Neural cell (in vitro differentiated cells): ENCODE measurements around the gene DIS3L2. TPM values are rescaled to one million over a fixed set of nuclear protein-coding genes. Genes with fewer than 3 reads are reported as not detected.

ENCODE experiments used
- H2AFZ ChIP-seq: fragments of 200-600, 300-800 bp; sonication (generic), shearing (Covaris generic); 2 replicates; pipeline ENCODE4 v1.6.0; 2014; ENCODE audit warnings: low read depth, mild to moderate bottlenecking, antibody characterized with exemption, low read length, moderate library complexity
- H3F3A ChIP-seq: fragments of 200-600 bp; shearing (Covaris generic); 2 replicates; pipeline ENCODE4 v1.6.1; 2016; ENCODE audit warnings: mild to moderate bottlenecking, moderate library complexity, mixed read lengths, antibody characterized with exemption, low read length; ENCODE audit not compliant: insufficient read depth, poor library complexity, severe bottlenecking
- H3K27ac ChIP-seq: fragments of 200-600, 300-800 bp; sonication (generic), shearing (Covaris generic); 2 replicates; pipeline ENCODE4 v1.5.1; 2014; ENCODE audit warnings: mild to moderate bottlenecking, low read length, moderate library complexity
- H3K27me3 ChIP-seq: fragments of 300-800, 200-600 bp; sonication (generic), shearing (Covaris generic); 2 replicates; pipeline ENCODE4 v1.6.0; 2014; ENCODE audit warnings: mild to moderate bottlenecking, low read depth, low read length, moderate library complexity; ENCODE audit not compliant: insufficient read depth
- H3K36me3 ChIP-seq: fragments of 300-800, 200-600 bp; sonication (generic), shearing (Covaris generic); 2 replicates; pipeline ENCODE4 v1.5.1; 2014; ENCODE audit warnings: mild to moderate bottlenecking, antibody characterized with exemption, low read length, moderate library complexity; ENCODE audit not compliant: insufficient read depth
- H3K4me2 ChIP-seq: fragments of 300-800, 200-600 bp; sonication (generic), shearing (Covaris generic); 2 replicates; pipeline ENCODE4 v1.6.0; 2014; ENCODE audit warnings: mild to moderate bottlenecking, low read length
- H3K4me3 ChIP-seq: fragments of 300-800, 200-600 bp; sonication (generic), shearing (Covaris generic); 2 replicates; pipeline ENCODE4 v1.5.1; 2014; ENCODE audit warnings: mild to moderate bottlenecking, low read length, moderate library complexity
- H3K79me2 ChIP-seq: fragments of 200-600 bp; shearing (Covaris generic); replicated peaks from 2 replicates; pipeline ENCODE4 v1.6.0; 2014; ENCODE audit warnings: mild to moderate bottlenecking, low read length, moderate library complexity; ENCODE audit not compliant: insufficient read depth
- H3K9ac ChIP-seq: fragments of 300-800, 200-600 bp; sonication (generic), shearing (Covaris generic); 2 replicates; pipeline ENCODE4 v1.6.1; 2016; ENCODE audit warnings: mild to moderate bottlenecking, low read length, mixed read lengths
- H3K9me2 ChIP-seq: fragments of 200-600 bp; shearing (Covaris generic); 2 replicates; pipeline ENCODE4 v1.6.1; 2016; ENCODE audit warnings: mild to moderate bottlenecking, low read length, mixed read lengths; ENCODE audit not compliant: insufficient read depth
- H3K9me3 ChIP-seq: fragments of 200-600, 300-800 bp; sonication (generic), shearing (Covaris generic); 2 replicates; pipeline ENCODE4 v1.6.1; 2016; ENCODE audit warnings: mild to moderate bottlenecking, mixed run types, low read length, moderate library complexity, mixed read lengths
- H4K20me1 ChIP-seq: fragments of 200-600 bp; shearing (Covaris generic); 2 replicates; pipeline ENCODE4 v1.6.1; 2016; ENCODE audit warnings: mild to moderate bottlenecking, mixed run types; ENCODE audit not compliant: insufficient read depth
- CTCF ChIP-seq: fragments of 450-650 bp; IDR thresholded peaks from 2 replicates; pipeline ENCODE4 v1.5.1; 2014; ENCODE audit warnings: antibody characterized with exemption, mild to moderate bottlenecking, moderate library complexity; ENCODE audit not compliant: poor library complexity, severe bottlenecking
- EZH2 ChIP-seq: fragments of 200-600, 300-800 bp; shearing (Covaris generic), sonication (generic); IDR thresholded peaks from 2 replicates; pipeline ENCODE4 v1.6.1; 2014; ENCODE audit warnings: antibody characterized with exemption, low read length, borderline replicate concordance, mild to moderate bottlenecking; ENCODE audit not compliant: insufficient read depth, poor library complexity, severe bottlenecking
- MXI1 ChIP-seq: fragments of 450-650 bp; conservative IDR thresholded peaks from 2 replicates; pipeline ENCODE4 v1.6.1; 2014; ENCODE audit warnings: antibody characterized with exemption, mild to moderate bottlenecking; ENCODE audit not compliant: poor library complexity, severe bottlenecking
- POLR2AphosphoS5 ChIP-seq: IDR thresholded peaks from 2 replicates; pipeline ENCODE4 v1.6.1; 2012
- RAD21 ChIP-seq: fragments of 450-650 bp; conservative IDR thresholded peaks from 2 replicates; pipeline ENCODE4 v1.6.1; 2014; ENCODE audit warnings: antibody characterized with exemption, mild to moderate bottlenecking, moderate library complexity
- REST ChIP-seq: IDR thresholded peaks from 2 replicates; pipeline ENCODE4 v1.6.1; 2012; ENCODE audit warnings: borderline replicate concordance
- SMC3 ChIP-seq: fragments of 450-650 bp; conservative IDR thresholded peaks from 2 replicates; pipeline ENCODE4 v1.6.1; 2014; ENCODE audit warnings: antibody characterized with exemption, mild to moderate bottlenecking, moderate library complexity; ENCODE audit not compliant: poor library complexity
- TAF1 ChIP-seq: IDR thresholded peaks from 2 replicates; pipeline ENCODE4 v1.6.1; 2012; ENCODE audit warnings: low read depth
- polyA plus RNA-seq: library from polyadenylated mRNA; depleted of rRNA; stranded (reverse); fragments of >200 nt; gene quantifications from 2 replicates; pipeline ENCODE4 v1.2.3, GENCODE V29; 2014

The DIS3L2 gene
- polyA plus RNA-seq, 1 donor from 2014 or later = 20.0 TPM

- no peak overlapping the region for H2AFZ ChIP-seq
- no peaks in the 10 kb centered on the region for H4K20me1 ChIP-seq
- H3K9me2 ChIP-seq = no peaks in the 10 kb centered on the region
- H3K27me3 ChIP-seq = no peaks in the 10 kb centered on the region
- no peak overlapping the region for H3K9ac ChIP-seq
- no peaks in the 10 kb centered on the region for H3K9me3 ChIP-seq
- H3K79me2 ChIP-seq = no peaks in the 10 kb centered on the region
- no peak overlapping the region for H3K27ac ChIP-seq
- no peak overlapping the region for H3K4me2 ChIP-seq
- H3K4me3 ChIP-seq = no peak overlapping the region
- no peaks in the 10 kb centered on the region for H3F3A ChIP-seq
- no peak for TF ChIP-seq REST
- no peak for TF ChIP-seq EZH2
- no peak for TF ChIP-seq POLR2AphosphoS5
- no peak for TF ChIP-seq CTCF
- TF ChIP-seq MXI1 = no peak
- no peak for TF ChIP-seq SMC3
- no peak for TF ChIP-seq RAD21
- no peaks in the 10 kb centered on the region for H3K36me3 ChIP-seq
These were observed 320.5 kb downstream of the DIS3L2 start for GRCh38 chr2:232281858-232282507.

- Histone ChIP-seq H3K27me3 (no peaks in the 10 kb centered on the region), H3K9ac (no peak overlapping the region), H3F3A (no peaks in the 10 kb centered on the region), H3K4me3 (no peak overlapping the region), H3K79me2 (no peaks in the 10 kb centered on the region), H3K36me3 (no peaks in the 10 kb centered on the region), H3K4me2 (no peak overlapping the region), H3K9me2 (no peaks in the 10 kb centered on the region), H2AFZ (no peak overlapping the region), H3K9me3 (no peaks in the 10 kb centered on the region), H4K20me1 (no peaks in the 10 kb centered on the region), H3K27ac (no peak overlapping the region)
- no peak for TF ChIP-seq REST
- TF ChIP-seq TAF1 = no peak
These were observed 321.1 kb downstream of the DIS3L2 start for GRCh38 chr2:232282508-232283055.
